Measurements from ENCODE around the gene BRCA2. TPM values are rescaled to one million over a fixed set of nuclear protein-coding genes. Genes with fewer than 3 reads are reported as not detected.
A peak's percentile ranks its signal among the peaks of the same experiment; 100 is the strongest.

BRCA2 gene
- total RNA-seq, 1 donor from 2014 or later, result 38.7 TPM

DNA sequence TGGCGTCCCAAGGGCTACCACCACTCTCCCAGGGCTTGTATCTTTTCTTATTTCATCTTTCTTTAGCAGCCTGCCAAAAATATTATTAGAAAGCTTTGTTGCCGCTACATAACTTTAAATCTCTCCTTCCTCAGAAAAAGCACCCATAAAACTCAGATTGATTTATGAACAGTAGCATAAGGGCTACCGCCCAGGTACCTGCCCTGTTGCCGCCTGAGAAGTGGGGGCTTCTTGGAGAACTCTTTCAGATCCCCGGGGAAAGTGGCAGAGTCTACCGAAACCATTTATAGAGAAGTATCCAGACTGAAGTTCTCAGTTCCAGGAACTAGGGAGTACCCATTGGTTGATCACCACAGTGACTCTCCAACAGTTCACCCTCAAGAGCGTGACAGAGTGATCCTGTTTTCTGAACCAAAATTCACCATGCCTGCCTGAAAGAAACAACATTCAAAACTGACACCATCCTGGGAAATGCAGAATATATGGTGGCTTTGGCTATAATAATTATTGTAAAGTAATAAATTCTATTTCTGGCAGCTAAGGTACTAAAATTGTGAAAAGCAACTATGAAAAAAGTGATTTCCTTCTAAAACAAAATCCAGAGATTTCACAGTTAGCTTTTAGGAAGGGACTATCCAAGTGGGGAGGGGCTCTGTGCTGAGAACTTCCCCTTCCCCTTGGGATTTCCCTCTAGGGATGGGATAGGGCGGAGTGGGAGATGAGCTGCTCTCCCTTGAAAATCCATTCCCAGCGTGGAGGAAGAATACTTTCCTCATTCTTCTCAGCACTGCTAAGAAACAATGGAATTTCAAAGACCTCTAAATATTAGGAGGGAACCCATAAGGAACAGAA, 113.5 kb downstream of the BRCA2 start:
- peak overlapping the region; percentile 58 for H3K4me3 ChIP-seq
- no peaks in the 10 kb centered on the region for H3K9me3 Mint-ChIP-seq
- peaks cover 10% of the 10 kb centered on the region for H4K20me1 ChIP-seq (ENCODE audit: low read depth)
- peak overlapping the region; percentile 100 for H3K4me2 ChIP-seq
- DNase-seq (ENCODE audit: low spot score), result no peak
- H2AFZ ChIP-seq (replicated peaks), result no peak overlapping the region
- H3K79me2 ChIP-seq (ENCODE audit: low read depth), result no peaks in the 10 kb centered on the region
- H3K4me3 Mint-ChIP-seq, result peak overlapping the region; percentile 86
- H3K27me3 Mint-ChIP-seq (ENCODE audit: insufficient read depth, low read depth), result peaks cover 22% of the 10 kb centered on the region
- H3K4me1 ChIP-seq, result peaks cover 8% of the 10 kb centered on the region
- H3K27ac ChIP-seq, result no peak overlapping the region
- peaks cover 9% of the 10 kb centered on the region for H3F3A ChIP-seq (ENCODE audit: low read depth)
- H3K36me3 Mint-ChIP-seq, result peaks cover 5% of the 10 kb centered on the region
- peak overlapping the region; percentile 48 for H3K27ac Mint-ChIP-seq
- H3K9me3 ChIP-seq (ENCODE audit: low read depth), result no peaks in the 10 kb centered on the region
- TF ChIP-seq, protein P1, sequence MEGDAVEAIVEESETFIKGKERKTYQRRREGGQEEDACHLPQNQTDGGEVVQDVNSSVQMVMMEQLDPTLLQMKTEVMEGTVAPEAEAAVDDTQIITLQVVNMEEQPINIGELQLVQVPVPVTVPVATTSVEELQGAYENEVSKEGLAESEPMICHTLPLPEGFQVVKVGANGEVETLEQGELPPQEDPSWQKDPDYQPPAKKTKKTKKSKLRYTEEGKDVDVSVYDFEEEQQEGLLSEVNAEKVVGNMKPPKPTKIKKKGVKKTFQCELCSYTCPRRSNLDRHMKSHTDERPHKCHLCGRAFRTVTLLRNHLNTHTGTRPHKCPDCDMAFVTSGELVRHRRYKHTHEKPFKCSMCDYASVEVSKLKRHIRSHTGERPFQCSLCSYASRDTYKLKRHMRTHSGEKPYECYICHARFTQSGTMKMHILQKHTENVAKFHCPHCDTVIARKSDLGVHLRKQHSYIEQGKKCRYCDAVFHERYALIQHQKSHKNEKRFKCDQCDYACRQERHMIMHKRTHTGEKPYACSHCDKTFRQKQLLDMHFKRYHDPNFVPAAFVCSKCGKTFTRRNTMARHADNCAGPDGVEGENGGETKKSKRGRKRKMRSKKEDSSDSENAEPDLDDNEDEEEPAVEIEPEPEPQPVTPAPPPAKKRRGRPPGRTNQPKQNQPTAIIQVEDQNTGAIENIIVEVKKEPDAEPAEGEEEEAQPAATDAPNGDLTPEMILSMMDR (IDR thresholded peaks at IDR 0.05), result no peak
- TF ChIP-seq EZH2 (IDR thresholded peaks at IDR 0.05) (no peak), EZH2phosphoT487 (IDR thresholded peaks at IDR 0.05) (no peak)
- peaks cover 12% of the 10 kb centered on the region for H3K4me1 Mint-ChIP-seq
- no peak overlapping the region for H3K9ac ChIP-seq
- H3K36me3 ChIP-seq, result no peaks in the 10 kb centered on the region
- peaks cover 49% of the 10 kb centered on the region for H3K27me3 ChIP-seq

DNA sequence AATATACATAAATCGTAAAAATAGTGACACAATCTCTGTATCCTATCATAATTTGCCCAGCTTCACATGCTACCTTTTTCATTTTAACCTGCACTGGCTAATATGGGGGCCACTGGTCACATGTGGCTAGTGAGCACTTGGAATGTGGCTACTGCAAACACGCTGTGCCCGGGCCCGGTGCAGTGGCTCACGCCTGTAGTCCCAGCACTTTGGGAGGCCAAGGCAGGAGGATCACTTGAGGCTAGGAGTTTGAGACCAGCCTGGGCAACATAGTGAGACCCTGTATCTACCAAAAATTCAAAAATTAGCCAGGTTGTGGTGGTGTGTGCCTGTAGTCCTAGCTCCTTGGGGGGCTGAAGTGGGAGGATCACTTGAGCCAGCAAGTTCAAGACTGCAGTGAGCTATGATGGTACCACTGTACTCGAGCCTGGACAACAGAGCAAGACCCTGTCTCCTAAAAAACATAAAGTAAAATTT, 114.2 kb downstream of the BRCA2 start:
- H3F3A ChIP-seq (ENCODE audit: low read depth), result peaks cover 9% of the 10 kb centered on the region
- H3K9me3 ChIP-seq (ENCODE audit: low read depth), result no peaks in the 10 kb centered on the region
- H3K4me3 ChIP-seq, result no peak overlapping the region
- H3K4me1 Mint-ChIP-seq, result peaks cover 12% of the 10 kb centered on the region
- H2AFZ ChIP-seq (replicated peaks), result no peak overlapping the region
- no peak overlapping the region for H3K9ac ChIP-seq
- no peak overlapping the region for H3K4me2 ChIP-seq
- H3K27ac ChIP-seq, result no peak overlapping the region
- H3K79me2 ChIP-seq (ENCODE audit: low read depth), result no peaks in the 10 kb centered on the region
- H3K36me3 ChIP-seq, result no peaks in the 10 kb centered on the region
- H3K27ac Mint-ChIP-seq, result no peak overlapping the region
- peaks cover 10% of the 10 kb centered on the region for H4K20me1 ChIP-seq (ENCODE audit: low read depth)
- H3K27me3 Mint-ChIP-seq (ENCODE audit: insufficient read depth, low read depth), result peaks cover 19% of the 10 kb centered on the region
- H3K27me3 ChIP-seq, result peaks cover 49% of the 10 kb centered on the region
- no peak overlapping the region for H3K4me3 Mint-ChIP-seq
- H3K36me3 Mint-ChIP-seq, result no peaks in the 10 kb centered on the region
- H3K4me1 ChIP-seq, result peaks cover 8% of the 10 kb centered on the region
- no peaks in the 10 kb centered on the region for H3K9me3 Mint-ChIP-seq
- DNase-seq (ENCODE audit: low spot score), result no peak
- TF ChIP-seq EZH2phosphoT487 (IDR thresholded peaks at IDR 0.05), result no peak
- TF ChIP-seq, protein P1 (IDR thresholded peaks at IDR 0.05), result no peak
- no peak for TF ChIP-seq EZH2 (IDR thresholded peaks at IDR 0.05)

- Histone ChIP-seq H3K9me3 (ENCODE audit: low read depth) (no peaks in the 10 kb centered on the region), H3K27ac (no peak overlapping the region), H3K36me3 (no peaks in the 10 kb centered on the region), H4K20me1 (ENCODE audit: low read depth) (peaks cover 10% of the 10 kb centered on the region), H3K4me1 (peaks cover 8% of the 10 kb centered on the region), H3F3A (ENCODE audit: low read depth) (peaks cover 9% of the 10 kb centered on the region), H3K79me2 (ENCODE audit: low read depth) (no peaks in the 10 kb centered on the region), H3K9ac (no peak overlapping the region), H2AFZ (replicated peaks) (no peak overlapping the region), H3K4me3 (no peak overlapping the region), H3K27me3 (peaks cover 44% of the 10 kb centered on the region), H3K4me2 (no peak overlapping the region)
- DNase-seq (ENCODE audit: low spot score), result no peak
- Mint-ChIP-seq H3K4me1 (peaks cover 12% of the 10 kb centered on the region), H3K4me3 (no peak overlapping the region), H3K27ac (no peak overlapping the region), H3K36me3 (no peaks in the 10 kb centered on the region), H3K9me3 (no peaks in the 10 kb centered on the region), H3K27me3 (ENCODE audit: insufficient read depth, low read depth) (peaks cover 17% of the 10 kb centered on the region)
- TF ChIP-seq, protein P1 (IDR thresholded peaks at IDR 0.05), result no peak
- TF ChIP-seq EZH2 (IDR thresholded peaks at IDR 0.05), result no peak
- no peak for TF ChIP-seq EZH2phosphoT487 (IDR thresholded peaks at IDR 0.05)
Observed at GRCh38 chr13:32430018-32430747, 114.9 kb downstream of the BRCA2 start.
